ENCODE data around the gene PKM.
"Not testable (repeated sequence)": the region's sequence is repeated elsewhere in the genome, so short reads cannot be mapped to it uniquely, and the experiment has no call there.

PKM gene

GRCh38 chr15:72175186-72176044 lies 55.6 kb downstream of the PKM start:
- DNase-seq, result no peak

GRCh38 chr15:72174551-72175165 lies 56.3 kb downstream of the PKM start:
- no peak for DNase-seq

DNA sequence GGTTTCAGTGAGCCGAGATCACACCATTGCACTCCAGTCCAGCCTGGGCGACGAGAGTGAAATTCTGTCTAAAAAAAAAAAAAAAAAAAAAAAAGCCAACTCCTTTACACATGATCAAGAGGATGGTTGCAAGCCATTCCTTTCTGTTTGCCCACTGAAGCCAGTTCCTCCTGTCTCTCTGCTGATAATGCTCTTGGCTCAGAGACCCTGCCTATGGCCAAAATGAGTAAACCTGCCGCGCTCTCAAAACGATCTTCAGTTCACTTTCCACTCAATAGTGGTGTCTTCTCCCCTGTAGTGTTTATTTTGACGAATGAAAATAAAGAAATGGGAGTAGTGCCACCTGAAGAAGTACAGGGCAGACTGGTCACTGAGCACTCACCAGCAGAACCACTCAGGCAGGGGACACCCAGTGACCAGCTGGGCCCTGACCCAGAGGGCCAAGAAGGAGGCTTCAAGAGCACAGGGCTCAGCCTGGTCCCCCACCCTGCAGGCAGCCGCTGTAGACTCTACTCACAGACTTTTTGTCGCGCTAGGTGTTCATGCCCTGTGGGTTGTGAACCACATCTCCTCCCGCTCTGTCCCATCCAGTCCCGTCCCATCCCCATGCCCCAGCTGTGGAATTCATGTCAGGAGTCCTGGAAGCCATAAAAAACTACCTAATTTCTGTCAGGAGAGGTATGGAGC lies 57.0 kb downstream of the PKM start:
- no peak for DNase-seq

DNA sequence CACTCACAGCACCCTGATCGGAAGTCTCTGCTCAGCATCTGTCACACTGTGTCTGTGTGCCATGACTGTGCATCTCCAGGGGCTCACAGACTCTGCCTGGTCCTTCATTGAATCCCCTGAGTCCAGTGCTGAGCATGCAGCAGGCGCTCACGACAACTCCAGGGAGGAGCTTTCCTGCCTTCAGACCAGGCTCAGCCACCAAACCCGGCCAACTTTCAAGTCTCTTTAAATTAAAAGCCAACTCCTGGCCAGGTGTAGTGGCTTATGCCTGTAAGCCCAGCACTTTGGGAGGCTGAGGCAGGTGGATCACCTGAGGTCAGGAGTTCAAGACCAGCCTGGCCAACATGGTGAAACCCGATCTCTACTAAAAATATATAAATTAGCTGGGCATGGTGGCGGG lies 57.6 kb downstream of the PKM start:
- DNase-seq, result no peak

- DNase-seq, result no peak
These were observed 58.2 kb downstream of the PKM start for GRCh38 chr15:72172796-72173195.

DNA sequence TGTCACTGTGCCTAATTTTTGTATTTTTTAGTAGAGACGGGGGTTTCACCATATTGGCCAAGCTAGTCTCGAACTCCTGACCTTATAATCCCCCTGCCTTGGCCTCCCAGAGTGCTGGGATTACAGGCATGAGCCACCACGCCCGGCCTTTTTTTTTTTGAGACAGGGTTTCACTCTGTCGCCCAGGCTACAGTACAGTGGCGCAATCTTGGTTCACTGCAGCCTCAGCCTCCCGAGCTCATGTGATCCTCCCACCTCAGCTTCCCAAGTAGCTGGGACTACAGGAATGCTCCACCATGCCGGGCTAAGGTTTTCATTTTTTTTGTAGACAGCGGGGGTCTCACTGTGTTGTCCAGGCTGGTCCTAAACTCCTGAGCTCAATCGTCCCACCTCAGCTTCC lies 59.0 kb downstream of the PKM start:
- DNase-seq, result not testable (repeated sequence)

- DNase-seq, result no peak
These were observed 60.3 kb downstream of the PKM start for GRCh38 chr15:72170691-72171090.

GRCh38 chr15:72169921-72170611 lies 60.9 kb downstream of the PKM start:
- DNase-seq, result no peak

GRCh38 chr15:72169236-72169920 lies 61.6 kb downstream of the PKM start:
- DNase-seq, result no peak

DNA sequence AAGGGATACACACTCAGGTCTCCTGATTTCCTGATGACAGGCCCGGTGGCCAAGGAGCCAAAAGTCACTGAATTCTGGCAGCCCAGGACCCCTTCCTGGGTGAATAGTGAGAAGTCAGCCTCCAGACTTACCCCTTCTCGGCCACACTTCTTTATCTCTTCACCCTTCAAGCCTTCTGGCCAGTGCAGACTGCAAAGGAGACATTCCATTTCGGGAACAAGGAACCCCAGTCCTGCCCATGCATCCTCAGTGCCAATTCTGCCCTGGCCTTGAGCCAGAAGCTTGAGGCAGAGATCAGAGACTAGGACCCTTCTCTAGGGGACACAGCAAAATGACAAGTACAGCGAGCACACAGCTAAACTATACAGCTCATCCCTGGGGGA lies 62.2 kb downstream of the PKM start:
- DNase-seq, result no peak

GRCh38 chr15:72168131-72168807 lies 62.7 kb downstream of the PKM start:
- no peak for DNase-seq

- no peak for DNase-seq
These were observed 63.5 kb downstream of the PKM start for GRCh38 chr15:72167445-72167844.

DNA sequence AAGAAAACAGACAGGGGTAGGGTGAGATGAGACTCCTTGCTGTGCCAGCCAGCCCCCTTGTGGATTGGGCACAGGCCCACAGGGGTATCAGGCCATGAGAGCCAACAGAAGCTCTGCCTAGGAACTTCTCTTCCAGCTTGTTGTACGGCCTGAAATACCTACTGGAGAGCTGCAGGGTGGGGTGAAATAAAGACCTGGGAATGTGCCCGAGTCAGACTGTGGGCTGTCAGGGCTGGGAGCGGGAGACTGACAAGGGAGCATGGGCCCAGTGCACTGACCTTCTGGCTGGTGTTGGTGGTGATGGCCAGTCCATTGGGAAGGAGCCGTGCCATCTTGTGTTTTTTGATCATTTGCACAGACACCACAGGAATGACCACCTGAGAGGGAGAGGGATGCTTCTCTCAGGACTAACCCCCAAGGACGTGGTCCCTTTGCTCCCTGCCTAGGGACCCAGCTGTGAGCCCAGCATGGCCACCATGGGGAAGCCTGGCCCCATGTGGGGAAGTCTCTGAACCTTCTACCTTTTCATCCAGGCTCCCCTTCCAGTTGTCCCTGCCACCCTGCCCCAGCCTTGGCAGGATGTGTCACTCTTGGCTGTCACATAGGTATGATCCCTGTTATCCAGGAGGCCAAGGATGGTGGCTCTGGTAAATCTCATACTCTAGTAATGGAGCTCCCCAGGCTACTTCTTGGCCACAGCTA lies 64.1 kb downstream of the PKM start:
- DNase-seq, result no peak

GRCh38 chr15:72163719-72164118 lies 67.3 kb downstream of the PKM start:
- no peak for DNase-seq

DNA sequence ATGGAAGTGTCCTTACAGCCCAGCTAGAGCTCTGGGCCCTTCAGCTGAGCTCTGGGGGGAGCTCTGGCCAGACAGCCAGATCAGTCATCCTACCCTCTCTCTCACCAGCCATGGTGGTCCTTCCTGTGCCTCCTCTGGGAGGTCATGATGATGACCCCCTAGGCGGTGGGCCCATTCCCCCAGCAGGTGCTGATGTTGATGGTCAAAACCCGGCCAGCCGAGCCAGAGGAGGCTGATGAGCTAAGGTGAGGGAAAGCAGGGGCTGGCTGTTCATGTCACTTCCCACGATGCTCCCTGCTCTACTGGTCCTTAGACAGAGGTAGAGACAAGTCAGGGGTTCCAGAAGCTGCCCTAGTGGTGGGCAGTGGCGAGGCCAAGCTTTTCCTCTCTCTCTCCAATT lies 68.4 kb downstream of the PKM start:
- no peak for DNase-seq

GRCh38 chr15:72161361-72162132 lies 69.4 kb downstream of the PKM start:
- DNase-seq, result no peak

DNA sequence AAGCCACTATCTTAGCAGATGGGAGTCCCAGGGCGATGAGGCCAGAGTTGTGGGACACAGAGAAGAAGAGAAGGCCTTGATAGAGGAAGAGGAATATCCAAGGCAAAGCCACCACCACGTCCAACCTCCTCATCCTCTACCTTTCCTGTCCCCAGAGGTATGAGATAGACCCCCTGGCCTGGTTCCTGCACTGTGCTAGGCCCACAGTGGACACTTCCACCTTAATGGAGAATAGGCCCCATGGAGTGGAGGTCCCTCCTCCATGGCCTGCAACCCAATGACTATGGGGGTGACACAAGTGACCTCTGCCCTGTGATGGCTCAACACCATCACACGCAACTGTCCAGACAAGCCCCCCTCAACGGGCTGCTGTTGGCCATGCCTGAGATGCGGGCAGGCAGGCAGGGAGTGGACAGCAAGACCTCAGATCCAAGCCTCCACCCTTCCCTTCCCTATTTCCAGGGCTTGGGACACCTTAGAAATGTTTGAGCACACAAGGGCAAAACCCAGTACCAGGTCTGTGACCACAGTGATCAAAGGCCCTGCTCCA lies 70.2 kb downstream of the PKM start:
- DNase-seq, result no peak

GRCh38 chr15:72156928-72157327 lies 74.1 kb downstream of the PKM start:
- no peak for DNase-seq

DNA sequence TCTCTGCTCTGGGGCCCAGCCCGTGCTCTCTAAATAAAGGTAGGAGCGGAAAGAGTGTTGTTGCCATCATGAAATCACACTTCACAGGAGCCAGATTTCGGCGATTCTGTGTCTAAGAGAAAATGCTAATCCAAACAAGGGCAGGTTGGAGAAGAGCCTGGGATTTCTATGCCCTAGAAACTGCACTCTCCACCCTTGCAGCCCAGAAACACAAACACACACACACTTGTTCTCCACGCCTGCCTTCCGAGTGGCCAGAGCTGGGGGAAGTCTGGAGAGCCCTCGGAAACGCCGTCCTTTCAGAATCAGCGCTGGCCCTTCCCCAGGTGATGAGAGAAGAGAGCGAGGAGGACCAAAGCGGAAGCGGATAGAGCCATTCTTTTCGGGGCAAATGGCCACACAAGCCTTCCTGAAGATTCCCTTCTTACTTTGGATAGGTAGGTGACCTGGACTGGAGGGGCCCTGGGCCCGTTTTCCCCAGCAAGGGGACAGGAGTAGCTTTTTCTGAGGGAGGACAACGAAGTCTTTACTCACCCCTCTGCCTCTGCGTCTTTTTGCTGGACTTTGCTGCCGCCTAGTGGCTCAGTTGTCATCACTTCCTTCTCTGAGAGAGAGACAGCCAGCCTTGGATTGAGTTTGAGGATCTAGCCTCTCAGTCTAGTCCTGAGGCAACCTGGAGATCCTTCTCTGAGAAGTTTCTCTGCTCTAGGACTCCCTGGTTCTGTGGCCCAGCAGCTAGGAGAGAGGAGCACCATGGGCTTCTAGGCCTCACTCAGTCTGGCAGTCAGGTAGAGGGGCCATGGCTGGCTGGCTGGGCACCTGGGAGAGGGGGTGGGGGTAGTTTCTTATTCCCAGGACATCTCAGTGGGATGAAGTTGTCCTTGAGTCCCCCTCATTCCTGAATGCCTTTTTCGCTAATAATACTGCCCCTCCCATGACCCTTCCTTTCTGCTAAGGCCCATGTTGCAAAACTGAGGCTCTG lies 75.1 kb downstream of the PKM start:
- DNase-seq, result peak; percentile 74 to 77

All from CD4-positive, alpha-beta T cell treated with Interleukin-1 beta for 1 hour (primary cell).